ENCODE data around the gene SCGB3A2.

SCGB3A2 gene

GRCh38 chr5:147887930-147888329 lies 9.4 kb downstream of the SCGB3A2 start:
- TF ChIP-seq POLR2AphosphoS5 (IDR thresholded peaks at IDR 0.05; ENCODE audit: low read depth, low read length) (no peak), TAF1 (IDR thresholded peaks at IDR 0.05; ENCODE audit: borderline replicate concordance, low read depth, low read length) (no peak), POLR2A (IDR thresholded peaks at IDR 0.05; ENCODE audit: low read depth, low read length) (no peak)
- FAIRE-seq = no peak
- DNase-seq (ENCODE audit: insufficient read length) = no peak

GRCh38 chr5:147892696-147893296 lies 14.3 kb downstream of the SCGB3A2 start:
- no peak for TF ChIP-seq TAF1 (IDR thresholded peaks at IDR 0.05; ENCODE audit: borderline replicate concordance, low read depth, low read length)
- no peak for TF ChIP-seq POLR2AphosphoS5 (IDR thresholded peaks at IDR 0.05; ENCODE audit: low read depth, low read length)
- TF ChIP-seq POLR2A (IDR thresholded peaks at IDR 0.05; ENCODE audit: low read depth, low read length) = no peak
- FAIRE-seq (no peak), DNase-seq (ENCODE audit: insufficient read length) (no peak)

- no peak for FAIRE-seq
- TF ChIP-seq POLR2AphosphoS5 (IDR thresholded peaks at IDR 0.05; ENCODE audit: low read depth, low read length) = no peak
- TF ChIP-seq TAF1 (IDR thresholded peaks at IDR 0.05; ENCODE audit: borderline replicate concordance, low read depth, low read length) = no peak
- TF ChIP-seq POLR2A (IDR thresholded peaks at IDR 0.05; ENCODE audit: low read depth, low read length) = no peak
These were observed 15.3 kb downstream of the SCGB3A2 start for GRCh38 chr5:147893820-147894219.

GRCh38 chr5:147895864-147896263 lies 17.4 kb downstream of the SCGB3A2 start:
- TF ChIP-seq POLR2A (IDR thresholded peaks at IDR 0.05; ENCODE audit: low read depth, low read length) (no peak), POLR2AphosphoS5 (IDR thresholded peaks at IDR 0.05; ENCODE audit: low read depth, low read length) (no peak), TAF1 (IDR thresholded peaks at IDR 0.05; ENCODE audit: borderline replicate concordance, low read depth, low read length) (no peak)

More at GRCh38 chr5:147893820-147894219, 15.3 kb downstream of the SCGB3A2 start:
- DNase-seq (ENCODE audit: insufficient read length) = no peak

GRCh38 chr5:147898875-147899401 lies 20.4 kb downstream of the SCGB3A2 start:
- no peak for FAIRE-seq
- TF ChIP-seq POLR2A (IDR thresholded peaks at IDR 0.05; ENCODE audit: low read depth, low read length) (no peak), TAF1 (IDR thresholded peaks at IDR 0.05; ENCODE audit: borderline replicate concordance, low read depth, low read length) (no peak), POLR2AphosphoS5 (IDR thresholded peaks at IDR 0.05; ENCODE audit: low read depth, low read length) (no peak)

More at GRCh38 chr5:147895864-147896263, 17.4 kb downstream of the SCGB3A2 start:
- FAIRE-seq (no peak), DNase-seq (ENCODE audit: insufficient read length) (no peak)

GRCh38 chr5:147901599-147902039 lies 23.1 kb downstream of the SCGB3A2 start:
- no peak for FAIRE-seq

More at GRCh38 chr5:147898875-147899401, 20.4 kb downstream of the SCGB3A2 start:
- no peak for DNase-seq (ENCODE audit: insufficient read length)

GRCh38 chr5:147902609-147903115 lies 24.2 kb downstream of the SCGB3A2 start:
- FAIRE-seq = no peak
- no peak for DNase-seq (ENCODE audit: insufficient read length)

More at GRCh38 chr5:147901599-147902039, 23.1 kb downstream of the SCGB3A2 start:
- DNase-seq (ENCODE audit: insufficient read length) = no peak
- TF ChIP-seq POLR2A (IDR thresholded peaks at IDR 0.05; ENCODE audit: low read depth, low read length) = no peak
- TF ChIP-seq POLR2AphosphoS5 (IDR thresholded peaks at IDR 0.05; ENCODE audit: low read depth, low read length) = no peak
- no peak for TF ChIP-seq TAF1 (IDR thresholded peaks at IDR 0.05; ENCODE audit: borderline replicate concordance, low read depth, low read length)

GRCh38 chr5:147904110-147904509 lies 25.6 kb downstream of the SCGB3A2 start:
- DNase-seq (ENCODE audit: insufficient read length) (no peak), FAIRE-seq (no peak)
- no peak for TF ChIP-seq POLR2A (IDR thresholded peaks at IDR 0.05; ENCODE audit: low read depth, low read length)
- no peak for TF ChIP-seq POLR2AphosphoS5 (IDR thresholded peaks at IDR 0.05; ENCODE audit: low read depth, low read length)
- no peak for TF ChIP-seq TAF1 (IDR thresholded peaks at IDR 0.05; ENCODE audit: borderline replicate concordance, low read depth, low read length)

More at GRCh38 chr5:147902609-147903115, 24.2 kb downstream of the SCGB3A2 start:
- TF ChIP-seq POLR2A (IDR thresholded peaks at IDR 0.05; ENCODE audit: low read depth, low read length) (no peak), POLR2AphosphoS5 (IDR thresholded peaks at IDR 0.05; ENCODE audit: low read depth, low read length) (no peak), TAF1 (IDR thresholded peaks at IDR 0.05; ENCODE audit: borderline replicate concordance, low read depth, low read length) (no peak)

- FAIRE-seq (no peak), DNase-seq (ENCODE audit: insufficient read length) (no peak)
- TF ChIP-seq TAF1 (IDR thresholded peaks at IDR 0.05; ENCODE audit: borderline replicate concordance, low read depth, low read length) (no peak), POLR2A (IDR thresholded peaks at IDR 0.05; ENCODE audit: low read depth, low read length) (no peak), POLR2AphosphoS5 (IDR thresholded peaks at IDR 0.05; ENCODE audit: low read depth, low read length) (no peak)
These were observed 28.0 kb downstream of the SCGB3A2 start, which contains the start of gene C5orf46 for GRCh38 chr5:147906326-147907095. TSS of gene C5orf46 (minus strand) at chr5:147906538. CDS start at chr5:147906501, 37 bp downstream.

- FAIRE-seq = no peak
- TF ChIP-seq POLR2A (IDR thresholded peaks at IDR 0.05; ENCODE audit: low read depth, low read length) = no peak
- DNase-seq (ENCODE audit: insufficient read length) = no peak
These were observed 32.9 kb downstream of the SCGB3A2 start for GRCh38 chr5:147911427-147911826.

GRCh38 chr5:147912011-147912410 lies 33.5 kb downstream of the SCGB3A2 start:
- TF ChIP-seq TAF1 (IDR thresholded peaks at IDR 0.05; ENCODE audit: borderline replicate concordance, low read depth, low read length) (no peak), POLR2AphosphoS5 (IDR thresholded peaks at IDR 0.05; ENCODE audit: low read depth, low read length) (no peak), POLR2A (IDR thresholded peaks at IDR 0.05; ENCODE audit: low read depth, low read length) (no peak)
- DNase-seq (ENCODE audit: insufficient read length) (no peak), FAIRE-seq (no peak)

Data from GM12892 (cell line).